ENCODE measurements around the gene IRF2BPL.
A peak's percentile ranks its signal among the peaks of the same experiment; 100 is the strongest.

Gene IRF2BPL

DNA sequence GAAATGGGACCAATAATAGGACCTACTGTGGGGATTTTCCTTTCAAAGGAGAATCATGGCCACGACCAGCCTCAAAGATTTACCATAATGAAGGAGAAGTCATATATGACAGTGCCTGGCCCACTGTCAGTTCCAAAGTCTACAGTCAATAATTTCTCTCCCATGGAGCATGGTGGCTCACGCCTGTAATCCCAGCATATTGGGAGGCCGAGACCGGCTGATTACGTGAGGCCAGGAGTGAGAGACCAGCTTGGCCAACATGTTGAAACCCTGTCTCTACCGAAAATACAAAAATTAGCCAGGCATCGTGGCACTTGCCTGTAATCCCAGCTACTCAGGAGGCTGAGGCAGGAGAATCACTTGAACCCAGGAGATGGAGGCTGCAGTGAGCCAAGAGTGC lies 13.8 kb downstream of the IRF2BPL start:
- FAIRE-seq (no peak), DNase-seq (ENCODE audit: insufficient read length, low spot score) (no peak)

DNA sequence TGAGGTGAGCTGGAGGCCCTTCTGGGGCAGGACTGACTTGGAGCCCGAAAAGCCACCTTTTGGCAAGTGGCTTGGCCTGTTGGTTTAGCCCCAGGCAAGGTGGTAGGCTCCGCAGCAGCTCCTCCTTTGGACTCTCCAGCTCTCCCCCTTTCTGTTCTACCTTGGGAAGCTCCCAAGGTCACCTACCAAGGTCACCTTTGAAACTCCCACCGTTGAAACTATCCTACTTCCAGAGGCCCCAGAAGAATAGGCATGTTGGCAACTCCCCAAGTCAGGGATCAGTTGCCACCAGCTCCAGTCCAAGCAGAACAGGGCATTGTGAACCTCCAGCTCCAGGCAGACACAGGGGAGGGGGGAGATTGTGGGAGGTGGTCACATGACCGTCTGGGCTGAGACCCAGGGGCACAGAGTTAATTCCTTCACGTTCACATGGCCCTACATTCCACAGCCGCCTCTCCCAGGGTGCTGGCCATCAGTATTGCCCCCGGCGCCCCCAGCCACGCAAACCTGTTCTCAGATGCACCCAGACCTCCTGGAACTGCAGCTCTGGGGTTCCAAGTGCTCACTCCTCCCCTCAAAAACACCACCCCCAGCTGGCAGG lies 14.4 kb downstream of the IRF2BPL start:
- FAIRE-seq (no peak), DNase-seq (ENCODE audit: insufficient read length, low spot score) (no peak)

DNA sequence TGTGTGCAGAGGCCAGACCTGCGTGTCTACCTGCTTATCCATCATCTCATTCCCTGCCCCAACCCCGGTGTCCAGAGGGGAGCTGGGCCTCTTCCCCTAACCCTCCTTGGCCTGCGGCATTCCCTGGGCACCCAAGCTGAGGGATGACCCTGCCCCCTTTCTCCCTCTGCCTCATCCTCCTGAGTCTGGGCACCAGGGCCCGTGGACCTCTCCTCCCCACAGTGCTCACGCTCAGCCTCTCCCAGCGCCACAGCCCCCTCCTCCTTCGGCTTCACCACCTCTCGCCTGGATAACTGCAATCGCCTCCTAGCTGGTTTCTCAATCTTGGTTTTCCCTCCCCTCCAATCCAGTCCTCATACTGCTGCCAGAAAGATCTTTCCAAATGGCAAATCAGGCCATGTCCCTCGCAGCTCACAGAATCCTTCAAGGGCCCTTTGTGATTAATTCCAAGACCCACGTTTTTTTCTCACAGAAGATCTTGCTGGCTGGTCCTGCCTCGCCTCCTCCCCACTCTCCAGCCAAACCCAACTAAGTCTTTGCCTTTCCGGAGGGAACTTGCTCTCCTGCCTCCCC lies 16.2 kb downstream of the IRF2BPL start:
- no peak for FAIRE-seq

DNA sequence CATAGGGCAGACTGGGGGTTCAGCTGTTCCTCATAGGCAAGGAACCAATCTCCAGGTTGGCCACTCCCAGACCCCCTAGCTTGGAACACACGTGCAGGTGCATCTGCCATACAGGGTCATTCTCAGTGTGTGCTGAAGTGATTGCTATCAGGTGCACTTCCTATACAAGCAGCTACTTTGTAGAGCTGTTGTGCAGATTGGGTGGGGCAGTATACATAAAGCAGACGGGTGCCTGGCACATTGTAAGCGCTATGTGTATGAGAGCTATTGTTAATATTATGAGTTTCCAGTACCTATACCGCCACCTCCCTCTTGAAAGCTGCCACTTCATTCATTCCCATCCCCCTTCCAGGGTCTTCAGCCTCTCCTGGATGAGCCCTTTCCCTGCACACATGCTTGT lies 17.3 kb downstream of the IRF2BPL start:
- FAIRE-seq (no peak), DNase-seq (ENCODE audit: insufficient read length, low spot score) (no peak)

More for the DNA sequence above, 16.2 kb downstream of the IRF2BPL start:
- no peak for DNase-seq (ENCODE audit: insufficient read length, low spot score)

DNA sequence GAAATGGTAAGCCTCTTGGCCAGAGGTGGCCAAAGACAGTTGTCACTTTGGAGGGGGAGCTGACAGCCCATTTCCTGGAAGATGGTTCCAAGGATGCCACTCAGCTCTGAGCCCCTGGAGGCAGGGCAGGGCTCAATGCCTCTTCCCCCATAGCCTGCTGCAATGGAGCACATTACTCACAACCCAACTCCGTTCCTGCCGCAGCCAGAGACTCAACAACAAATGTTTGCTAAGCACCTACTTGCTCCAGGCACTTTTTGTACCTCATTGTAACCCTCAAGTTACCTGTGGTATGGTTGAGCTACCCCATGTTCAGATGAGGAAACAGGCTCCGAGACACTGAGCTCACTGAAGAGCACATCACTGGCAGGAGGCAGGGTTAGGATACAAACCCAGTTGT lies 19.5 kb downstream of the IRF2BPL start:
- no peak for FAIRE-seq
- DNase-seq (ENCODE audit: insufficient read length, low spot score), result no peak

DNA sequence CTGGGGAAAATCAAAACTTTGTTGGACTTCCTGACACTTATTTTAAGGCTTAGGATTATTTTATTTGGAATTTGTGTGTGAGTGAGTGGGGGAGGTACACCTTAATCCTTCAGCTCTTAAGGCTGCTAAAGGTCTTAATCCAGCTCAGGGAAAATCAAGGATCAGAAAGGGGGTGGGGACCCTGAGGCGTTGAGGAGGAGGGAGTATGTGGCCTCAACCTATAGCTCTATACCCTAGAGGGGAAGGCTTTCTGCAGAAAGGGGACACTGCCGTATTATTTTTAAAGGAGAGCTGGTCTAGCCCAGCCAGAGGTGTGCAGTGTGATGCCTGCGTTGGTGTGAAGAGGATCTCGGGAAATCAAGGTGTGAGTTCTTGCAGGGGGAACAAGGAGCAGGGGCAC lies 20.0 kb downstream of the IRF2BPL start:
- DNase-seq (ENCODE audit: insufficient read length, low spot score) (no peak), FAIRE-seq (no peak)

DNA sequence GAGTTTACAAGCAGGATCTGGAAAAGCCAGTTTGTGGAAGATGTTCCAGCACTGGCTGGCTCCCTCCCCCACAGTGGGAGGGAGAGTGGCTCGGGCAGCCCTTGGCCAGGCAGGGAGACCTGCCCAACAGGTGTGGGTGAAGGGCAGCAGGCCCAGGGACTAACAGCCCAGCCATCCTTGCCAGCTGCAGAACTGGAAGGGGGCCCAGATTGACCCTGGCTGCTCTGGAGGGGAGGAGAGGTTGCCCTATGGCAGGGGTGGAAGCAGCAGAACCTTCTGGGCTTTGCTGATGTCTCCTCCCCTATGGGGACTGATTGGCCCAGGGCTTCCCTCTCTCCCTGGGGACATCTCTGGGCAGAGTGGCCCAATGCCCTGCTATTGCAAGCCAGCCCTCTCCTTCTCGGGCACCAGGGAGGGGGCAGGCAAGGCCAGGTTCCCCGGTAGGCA lies 20.5 kb downstream of the IRF2BPL start:
- DNase-seq (ENCODE audit: insufficient read length, low spot score), result no peak
- FAIRE-seq, result no peak

DNA sequence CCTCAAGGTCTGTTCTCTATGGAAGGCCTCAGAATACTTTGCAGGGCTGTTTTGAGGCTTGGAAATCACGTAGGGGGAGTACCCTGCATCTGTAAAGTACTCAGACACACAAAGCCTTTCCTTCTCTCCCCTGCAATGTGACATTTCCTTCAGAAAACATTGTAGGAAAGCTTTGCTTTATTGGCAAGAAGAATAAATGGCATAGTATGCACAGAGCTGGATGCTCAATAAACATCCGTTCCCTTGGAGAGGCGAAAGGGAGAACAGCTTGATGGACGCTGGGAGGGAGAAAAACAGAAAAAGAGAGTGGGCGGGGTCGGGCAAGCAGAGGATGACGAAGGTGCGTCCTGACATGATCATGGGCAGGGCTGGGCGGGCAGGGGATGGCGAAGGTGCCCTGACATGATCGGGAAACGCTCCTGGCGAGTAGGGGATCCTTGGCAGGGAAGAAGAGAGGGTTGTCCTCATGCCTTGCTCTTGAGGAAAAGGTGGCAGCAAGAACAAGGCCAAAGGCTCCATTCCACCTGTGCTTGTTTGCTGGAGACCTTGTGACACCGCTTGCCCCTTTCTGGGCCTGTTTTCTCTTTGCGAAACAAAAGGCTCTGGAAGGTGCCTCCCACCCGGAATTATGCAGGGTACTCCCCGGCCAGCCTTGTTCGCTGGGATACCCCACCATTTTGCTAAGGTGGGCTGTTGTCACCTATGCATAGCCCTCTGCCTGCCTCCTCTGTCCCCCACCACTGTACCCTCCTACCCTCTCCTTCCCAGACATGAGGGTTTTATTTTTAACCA lies 21.1 kb downstream of the IRF2BPL start:
- no peak for DNase-seq (ENCODE audit: insufficient read length, low spot score)

DNA sequence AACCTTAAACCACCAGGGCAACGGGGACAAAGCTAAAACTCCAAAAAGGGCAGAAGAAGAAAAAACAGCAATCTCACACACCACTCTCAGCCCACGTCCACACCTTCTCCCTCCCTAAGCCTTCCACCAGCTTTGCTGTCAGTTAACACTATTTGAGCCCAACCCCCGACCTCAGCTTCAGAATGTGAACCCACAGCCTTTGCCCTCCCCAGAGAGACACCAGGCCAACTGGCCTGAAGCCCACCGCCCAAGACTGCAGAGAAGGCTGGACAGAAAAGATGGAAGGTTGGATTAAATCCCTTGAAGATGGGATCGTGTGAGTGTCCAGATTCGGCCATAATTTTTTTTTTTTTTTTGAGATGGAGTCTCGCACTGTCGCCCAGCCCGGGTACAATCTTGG lies 22.4 kb downstream of the IRF2BPL start:
- no peak for FAIRE-seq
- no peak for DNase-seq (ENCODE audit: insufficient read length, low spot score)

More for the DNA sequence above, 21.1 kb downstream of the IRF2BPL start:
- no peak for FAIRE-seq

DNA sequence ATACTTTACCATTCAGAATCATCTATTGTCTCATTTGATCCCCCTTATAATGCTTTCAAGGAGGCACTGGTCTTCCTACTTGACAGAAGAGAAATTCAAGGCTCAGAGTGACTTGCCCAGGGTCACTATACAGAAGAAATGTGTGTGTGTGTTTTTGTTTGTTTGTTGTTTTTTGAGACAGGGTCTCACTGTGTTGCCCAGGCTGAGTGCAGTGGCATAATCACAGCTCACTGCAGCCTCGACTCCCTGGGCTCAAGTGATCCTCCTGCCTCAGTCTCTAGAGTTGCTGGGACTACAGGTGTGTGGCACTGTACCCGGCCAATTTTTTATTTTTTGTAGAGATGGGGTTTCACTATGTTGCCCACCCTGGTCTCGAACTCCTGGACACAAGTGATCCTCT lies 22.9 kb downstream of the IRF2BPL start:
- FAIRE-seq, result no peak
- no peak for DNase-seq (ENCODE audit: insufficient read length, low spot score)

DNA sequence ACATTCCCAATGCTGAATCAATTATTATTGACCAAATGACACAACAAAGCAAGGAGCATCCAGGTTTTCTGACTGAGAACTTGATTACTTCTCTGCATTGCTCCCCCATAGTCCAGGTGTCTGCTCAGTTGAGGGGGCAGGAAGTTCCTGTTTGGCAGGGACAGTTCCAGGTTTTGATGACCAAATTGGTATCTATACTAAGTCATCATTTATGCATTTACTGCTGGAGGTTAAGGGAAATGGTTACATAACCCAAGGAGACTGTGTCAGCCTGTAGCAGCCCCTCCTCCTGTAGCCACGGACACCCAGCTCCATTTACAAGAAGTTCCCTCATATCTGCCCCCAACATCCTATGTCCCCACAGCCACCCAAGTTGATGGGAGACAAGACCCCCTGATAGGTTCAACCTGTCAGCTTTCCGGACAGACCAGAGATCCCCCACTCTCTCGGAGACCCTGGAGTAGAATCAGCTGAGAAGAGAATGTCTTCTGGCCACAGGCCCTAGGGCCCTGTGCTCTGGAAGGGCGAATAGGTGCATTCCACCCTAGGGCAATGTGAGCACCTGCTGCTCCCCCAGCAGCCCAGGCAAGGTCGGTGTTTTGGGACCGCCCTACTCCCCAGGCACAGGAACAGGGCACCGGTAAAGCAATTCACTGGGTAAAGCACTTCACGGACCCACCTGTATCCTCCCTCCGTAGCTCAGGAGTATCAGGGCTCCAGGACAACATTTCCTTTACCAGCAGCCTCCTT lies 23.6 kb downstream of the IRF2BPL start:
- FAIRE-seq (no peak), DNase-seq (ENCODE audit: insufficient read length, low spot score) (no peak)

DNA sequence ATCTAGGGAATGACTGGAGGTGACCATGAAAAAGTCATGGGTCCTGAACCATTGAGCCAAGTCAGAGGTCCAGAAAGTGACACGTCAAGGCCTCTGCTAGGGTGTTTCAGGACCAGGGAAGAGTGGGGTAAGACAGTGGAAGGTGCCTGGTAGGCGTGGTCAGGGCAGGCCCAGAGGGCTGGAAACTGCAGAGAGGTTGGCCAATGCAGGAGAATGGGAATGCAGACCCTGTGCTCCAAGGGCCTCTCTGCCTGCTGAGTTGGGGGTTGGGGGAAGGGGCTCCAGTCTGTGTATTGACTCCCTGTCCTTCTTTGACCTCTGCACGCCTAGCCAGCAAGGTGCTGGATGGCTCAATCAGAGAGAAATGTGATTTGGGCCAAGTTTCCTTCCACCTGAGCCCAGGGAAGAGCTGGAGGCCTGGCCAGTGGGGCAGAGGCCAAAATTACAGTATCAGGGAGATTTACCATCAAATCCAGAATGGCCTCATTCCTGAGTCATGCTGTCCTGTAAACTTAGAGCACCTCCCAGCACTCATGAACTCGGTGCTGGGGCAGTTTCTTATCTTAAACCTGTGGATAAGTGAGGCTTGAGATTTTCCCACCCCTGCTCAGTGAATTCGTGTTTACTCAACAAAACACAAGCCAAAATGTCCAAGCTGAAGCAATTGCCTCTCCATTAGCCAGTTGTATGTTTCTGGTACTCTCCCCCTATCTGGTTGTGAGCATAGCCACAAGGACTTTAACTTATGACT lies 24.4 kb downstream of the IRF2BPL start:
- no peak for DNase-seq (ENCODE audit: insufficient read length, low spot score)
- FAIRE-seq, result no peak

DNA sequence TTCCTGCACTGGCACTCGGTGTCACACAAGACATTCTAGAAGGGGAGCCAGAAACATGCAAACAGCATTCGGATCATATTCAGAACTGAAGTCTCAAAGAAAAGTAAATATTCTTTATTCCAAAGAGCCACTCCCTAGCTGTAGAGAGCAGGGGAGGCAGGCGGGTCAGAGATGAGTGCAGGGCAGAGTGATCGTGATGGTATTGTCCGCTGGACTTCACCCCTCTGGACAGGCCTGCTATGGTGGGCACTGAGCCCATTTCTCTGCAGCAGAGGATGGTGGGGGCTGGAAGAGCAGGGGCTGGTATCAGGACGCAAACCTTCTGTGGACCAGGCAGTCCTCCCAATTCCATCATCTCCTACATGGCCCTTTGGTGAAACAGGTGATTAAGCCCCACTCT lies 25.6 kb downstream of the IRF2BPL start:
- FAIRE-seq (no peak), DNase-seq (ENCODE audit: insufficient read length, low spot score) (no peak)

DNA sequence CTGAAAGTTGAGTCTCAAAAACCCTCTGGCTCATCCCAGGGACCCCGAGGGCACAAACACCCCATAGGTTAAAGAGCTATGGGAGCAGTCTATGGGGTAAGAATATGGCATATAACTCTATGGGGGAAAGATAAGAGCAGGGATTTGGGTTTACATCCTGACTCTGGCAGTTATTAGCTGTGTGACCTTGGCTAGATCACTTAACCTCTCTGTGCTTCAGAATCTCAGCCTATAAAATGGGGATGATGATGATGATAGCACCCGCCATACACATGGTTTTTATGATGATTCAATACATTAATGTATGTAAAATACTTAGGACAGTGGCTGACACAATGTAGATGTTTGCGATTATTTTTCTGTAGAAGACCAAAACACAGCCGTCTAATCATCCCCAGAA lies 26.2 kb downstream of the IRF2BPL start:
- DNase-seq (ENCODE audit: insufficient read length, low spot score), result no peak
- no peak for FAIRE-seq

DNA sequence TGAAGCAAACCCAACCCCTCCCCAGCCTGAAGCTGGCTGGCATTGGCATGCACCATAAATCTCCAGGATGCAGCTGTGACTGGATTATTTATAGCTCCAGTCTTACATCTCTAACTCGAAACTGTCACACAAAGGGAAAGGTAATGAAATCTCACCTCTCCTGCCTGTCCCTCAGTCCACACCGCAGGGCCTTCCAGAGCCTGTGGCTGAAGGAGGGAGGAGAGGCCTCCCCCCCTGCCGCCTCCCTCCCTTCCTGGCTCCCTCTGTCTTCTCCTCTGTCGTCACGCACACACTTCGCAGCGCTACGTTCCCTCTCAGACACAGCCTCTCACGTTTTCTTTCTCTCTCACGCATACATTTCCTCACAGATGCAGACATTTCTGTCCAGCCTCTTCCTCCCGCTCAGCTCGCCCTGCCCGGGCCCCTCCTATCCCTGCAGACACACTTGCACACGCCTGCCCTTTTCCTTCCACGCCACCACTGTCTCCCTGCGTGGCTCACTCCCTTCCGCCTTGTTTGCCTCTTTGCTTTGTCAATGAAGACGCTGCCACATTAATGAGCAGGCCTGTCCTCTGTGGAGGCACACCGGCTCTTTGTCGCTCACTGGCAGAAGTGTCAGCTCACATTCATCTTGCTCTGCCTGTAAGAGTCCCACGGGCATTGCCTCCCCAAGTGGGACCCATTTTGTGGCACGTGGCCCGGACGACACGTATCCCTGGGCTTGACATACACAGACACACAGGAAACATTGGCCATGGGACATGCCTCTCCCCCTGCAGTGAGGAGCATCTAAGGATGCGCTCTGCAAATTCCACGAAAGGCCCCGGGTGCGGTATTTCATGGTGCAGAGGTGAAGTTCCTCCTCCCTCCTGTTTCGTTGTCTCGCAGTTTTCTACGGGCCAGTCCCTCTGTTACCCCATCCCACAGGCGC lies 27.9 kb downstream of the IRF2BPL start:
- DNase-seq (ENCODE audit: insufficient read length, low spot score), result no peak
- FAIRE-seq, result peak; percentile 80

DNA sequence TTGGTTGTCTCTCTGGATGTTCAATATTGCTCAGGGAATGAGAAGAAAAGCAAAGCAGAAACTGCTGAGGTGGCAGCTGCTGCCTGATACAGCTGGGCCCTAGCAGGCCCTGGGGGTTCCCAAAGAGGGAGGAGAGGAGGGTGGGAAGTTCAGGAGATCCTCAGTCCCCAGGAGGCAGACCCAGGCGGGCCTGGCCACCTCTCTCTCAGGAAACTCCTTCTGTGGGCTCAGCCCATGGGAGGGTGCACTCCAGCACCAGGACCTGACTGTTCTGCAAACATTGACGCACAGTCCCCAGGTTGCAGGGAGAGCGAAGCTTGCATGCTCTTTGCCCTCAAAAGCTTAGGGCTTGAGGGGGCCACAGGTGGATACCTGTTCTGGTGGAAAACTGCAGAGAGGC lies 29.6 kb downstream of the IRF2BPL start:
- FAIRE-seq (no peak), DNase-seq (ENCODE audit: insufficient read length, low spot score) (no peak)

DNA sequence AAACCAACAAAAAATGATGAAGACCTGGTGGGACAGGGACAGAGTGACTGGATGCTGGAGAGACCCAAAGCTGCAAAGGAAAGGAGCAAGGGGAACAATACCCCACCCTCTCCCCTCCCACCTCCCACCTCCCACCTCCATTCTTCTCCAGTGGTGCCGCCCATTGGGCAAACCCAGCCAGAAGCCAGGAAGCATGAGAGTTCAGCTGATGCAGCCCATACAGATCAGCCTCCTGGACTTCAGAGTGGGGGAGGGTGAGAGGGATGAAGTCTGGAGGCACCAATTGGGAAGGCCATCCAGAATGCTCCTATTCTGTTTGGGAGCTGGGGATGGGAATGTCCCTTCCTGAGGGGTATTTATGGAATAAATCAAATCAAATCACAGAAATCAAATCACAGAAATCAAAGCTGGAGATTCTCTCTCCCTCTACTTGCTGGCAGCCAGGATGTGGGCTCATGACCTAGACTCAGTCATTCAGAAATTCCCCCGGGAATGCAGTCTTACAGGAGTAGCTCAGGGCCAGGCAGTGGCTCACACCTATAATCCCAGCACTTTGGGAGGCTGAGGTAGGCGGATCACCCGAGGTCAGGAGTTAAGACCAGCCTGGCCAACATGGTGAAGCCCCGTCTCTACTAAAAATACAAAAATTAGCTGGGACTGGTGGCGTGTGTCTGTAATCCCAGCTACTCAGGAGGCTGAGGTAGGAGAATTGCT lies 31.1 kb downstream of the IRF2BPL start:
- no peak for FAIRE-seq
- no peak for DNase-seq (ENCODE audit: insufficient read length, low spot score)

DNA sequence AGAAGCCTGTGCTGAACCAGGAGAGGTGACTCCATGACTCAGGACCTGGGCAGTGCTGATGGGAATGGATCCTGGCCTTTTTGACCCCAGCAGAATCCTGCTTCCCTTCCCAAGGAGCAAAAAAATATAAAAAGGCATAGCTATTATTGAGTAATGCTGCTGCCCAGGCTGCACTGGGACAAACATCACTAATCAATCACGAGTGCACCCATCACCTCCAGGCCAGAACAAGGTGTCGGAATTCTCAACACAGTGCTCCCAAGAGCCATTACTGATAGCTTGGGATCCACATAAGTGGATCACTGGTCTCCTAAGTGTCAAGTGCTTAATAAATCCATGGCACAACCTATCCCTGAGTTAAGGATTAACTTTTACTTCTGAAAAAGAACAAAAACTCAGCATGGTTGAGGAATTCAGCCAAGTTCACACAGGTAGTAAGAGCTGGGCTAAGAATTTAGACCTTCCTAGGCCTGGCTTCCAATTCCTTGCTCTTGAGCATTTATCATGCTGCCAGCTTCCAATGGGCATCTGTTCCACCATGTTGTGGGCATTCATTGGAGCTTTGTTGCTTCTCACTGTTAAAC lies 31.9 kb downstream of the IRF2BPL start:
- DNase-seq (ENCODE audit: insufficient read length, low spot score) (no peak), FAIRE-seq (no peak)

Data from GM19239 (cell line).